Neuronal stem cell (in vitro differentiated cells): ENCODE results near the gene CARD8.

Experiments
- DNase-seq: peaks from one replicate; pipeline ENCODE4 v3.0.0-alpha.2; 2013; ENCODE audit warnings: low spot score
- H2AFZ ChIP-seq: one replicate; pipeline ENCODE4 v1.6.1; 2013; ENCODE audit warnings: mild to moderate bottlenecking, low read length, inconsistent platforms
- H2AK5ac ChIP-seq: 2 replicates; pipeline ENCODE4 v1.6.1; 2013; ENCODE audit warnings: low read depth, mild to moderate bottlenecking, inconsistent platforms, low read length, moderate library complexity, mixed read lengths
- H2BK120ac ChIP-seq: 2 replicates; pipeline ENCODE4 v1.6.1; 2013; ENCODE audit warnings: low read depth, mild to moderate bottlenecking, inconsistent platforms, low read length, moderate library complexity, mixed read lengths
- H2BK12ac ChIP-seq: one replicate; pipeline ENCODE4 v1.6.1; 2013; ENCODE audit warnings: low read length, inconsistent platforms
- H2BK15ac ChIP-seq: 2 replicates; pipeline ENCODE4 v1.6.1; 2013; ENCODE audit warnings: mild to moderate bottlenecking, low read length, inconsistent platforms, mixed read lengths
- H2BK5ac ChIP-seq: one replicate; pipeline ENCODE4 v1.6.1; 2013; ENCODE audit warnings: inconsistent platforms, mild to moderate bottlenecking, low read length, moderate library complexity
- H3K14ac ChIP-seq: one replicate; pipeline ENCODE4 v1.6.1; 2013; ENCODE audit warnings: low read length, inconsistent platforms
- H3K18ac ChIP-seq: 2 replicates; pipeline ENCODE4 v1.6.1; 2013; ENCODE audit warnings: low read length, inconsistent platforms
- H3K23ac ChIP-seq: 2 replicates; pipeline ENCODE4 v1.6.1; 2013; ENCODE audit warnings: low read depth, mild to moderate bottlenecking, mixed read lengths, low read length, inconsistent platforms; ENCODE audit not compliant: poor library complexity
- H3K27ac ChIP-seq: replicated peaks from 3 replicates; pipeline ENCODE4 v1.5.1; 2013; ENCODE audit warnings: low read length, inconsistent platforms
- H3K27me3 ChIP-seq, 3 experiments: 2 replicates each; pipeline ENCODE4 v1.6.1; 2013; ENCODE audit warnings: low read length in 3 of 3, mild to moderate bottlenecking in 2 of 3, inconsistent platforms in 1 of 3, low read depth in 1 of 3, mixed read lengths in 1 of 3, moderate library complexity in 1 of 3; ENCODE audit not compliant: control insufficient read depth in 3 of 3, insufficient read depth in 3 of 3
- H3K36me3 ChIP-seq, 2 donors: replicated peaks in 1 of 2; 2 replicates each; pipeline ENCODE4 v1.6.1; 2013; ENCODE audit warnings: low read length in 2 of 2; ENCODE audit not compliant: control insufficient read depth in 2 of 2, insufficient read depth in 2 of 2
- H3K4ac ChIP-seq: 2 replicates; pipeline ENCODE4 v1.6.1; 2013; ENCODE audit warnings: inconsistent platforms, mild to moderate bottlenecking, low read length, moderate library complexity
- H3K4me1 ChIP-seq, 2 donors: 1 replicate in 1 of 2; 2 replicates in 1 of 2; pipeline ENCODE4 v1.6.1; 2013; ENCODE audit warnings: low read length in 2 of 2, low read depth in 1 of 2; ENCODE audit not compliant: control insufficient read depth in 2 of 2, insufficient read depth in 1 of 2
- H3K4me2 ChIP-seq: one replicate; pipeline ENCODE4 v1.6.1; 2013; ENCODE audit warnings: mild to moderate bottlenecking, low read length, inconsistent platforms; ENCODE audit not compliant: insufficient read depth, poor library complexity, severe bottlenecking
- H3K4me3 ChIP-seq, 2 donors: 2 replicates each; pipeline ENCODE4 v1.5.1; 2013; ENCODE audit warnings: low read length in 2 of 2, mild to moderate bottlenecking in 2 of 2, inconsistent platforms in 1 of 2, moderate library complexity in 1 of 2
- H3K79me1 ChIP-seq: one replicate; pipeline ENCODE4 v1.6.1; 2013; ENCODE audit warnings: low read depth, mild to moderate bottlenecking, inconsistent platforms, low read length, moderate library complexity
- H3K9ac ChIP-seq: one replicate; pipeline ENCODE4 v1.6.1; 2013; ENCODE audit warnings: mild to moderate bottlenecking, low read depth, low read length, inconsistent platforms; ENCODE audit not compliant: poor library complexity
- H3K9me3 ChIP-seq, 2 donors: replicated peaks in 1 of 2; 2 replicates each; pipeline versions ENCODE3 to v1.6.1; 2013; ENCODE audit warnings: low read length in 2 of 2, mild to moderate bottlenecking in 2 of 2, inconsistent platforms in 1 of 2, low read depth in 1 of 2, mixed read lengths in 1 of 2, moderate library complexity in 1 of 2; ENCODE audit not compliant: control insufficient read depth in 2 of 2, insufficient read depth in 1 of 2
- H4K8ac ChIP-seq: one replicate; pipeline ENCODE4 v1.6.1; 2013; ENCODE audit warnings: low read depth, mild to moderate bottlenecking, inconsistent platforms, low read length, moderate library complexity
- H4K91ac ChIP-seq: one replicate; pipeline ENCODE4 v1.6.1; 2013; ENCODE audit warnings: low read length, low read depth, mild to moderate bottlenecking, inconsistent platforms; ENCODE audit not compliant: poor library complexity
- WGBS, 2 donors: extraction: QIAGEN DNeasy Blood & Tissue Kit; methylation state at CpG; one replicate each; pipeline ENCODE4 v1.1.7; 2013; ENCODE audit warnings: missing lambda C conversion rate in 2 of 2, mixed read lengths in 1 of 2; ENCODE audit not compliant: insufficient read length in 2 of 2, insufficient replicate concordance in 1 of 2; ENCODE audit errors: extremely low coverage in 2 of 2; 5-methylcytosine and 5-hydroxymethylcytosine counted together

CARD8 gene

DNA sequence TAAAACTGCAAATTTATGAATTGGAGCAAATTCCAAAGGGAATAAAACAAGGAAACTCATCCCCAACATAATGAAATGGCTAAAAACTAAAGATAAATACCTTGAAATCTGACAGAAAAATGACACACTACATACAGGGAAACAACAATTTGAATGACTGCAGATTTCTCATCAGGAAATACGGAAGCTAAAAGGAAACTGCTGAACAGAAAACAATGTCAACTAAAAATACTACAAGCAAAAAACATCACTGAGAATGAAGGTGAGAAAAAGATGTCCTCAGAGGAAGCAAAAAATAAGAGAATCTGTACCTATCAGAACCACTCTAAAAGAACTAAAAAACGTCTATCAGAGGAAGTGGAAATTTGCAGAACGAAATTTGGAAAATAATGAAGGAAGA is 45.7 kb downstream of the CARD8 start:
- Histone ChIP-seq H4K8ac (no peak overlapping the region), H3K14ac (no peak overlapping the region), H3K27me3 (no peaks in the 10 kb centered on the region), H2BK5ac (no peak overlapping the region), H3K4ac (no peak overlapping the region), H3K36me3 (peaks cover 0 to 40% of the 10 kb centered on the region in 2 donors), H2AK5ac (no peak overlapping the region), H3K18ac (no peak overlapping the region), H3K27ac (no peak overlapping the region), H4K91ac (no peak overlapping the region), H3K23ac (no peak overlapping the region), H3K79me1 (no peaks in the 10 kb centered on the region), H3K4me2 (no peak overlapping the region), H2BK15ac (no peak overlapping the region), H3K4me1 (no peaks in the 10 kb centered on the region), H2BK12ac (no peak overlapping the region), H3K9me3 (peaks cover 1 to 3% of the 10 kb centered on the region in 2 donors), H2BK120ac (no peak overlapping the region), H2AFZ (no peak overlapping the region), H3K9ac (no peak overlapping the region), H3K4me3 (no peak overlapping the region)
- no CpG with 5 or more reads among the region's 3 CpGs for WGBS, 2 donors
- no peak for DNase-seq

DNA sequence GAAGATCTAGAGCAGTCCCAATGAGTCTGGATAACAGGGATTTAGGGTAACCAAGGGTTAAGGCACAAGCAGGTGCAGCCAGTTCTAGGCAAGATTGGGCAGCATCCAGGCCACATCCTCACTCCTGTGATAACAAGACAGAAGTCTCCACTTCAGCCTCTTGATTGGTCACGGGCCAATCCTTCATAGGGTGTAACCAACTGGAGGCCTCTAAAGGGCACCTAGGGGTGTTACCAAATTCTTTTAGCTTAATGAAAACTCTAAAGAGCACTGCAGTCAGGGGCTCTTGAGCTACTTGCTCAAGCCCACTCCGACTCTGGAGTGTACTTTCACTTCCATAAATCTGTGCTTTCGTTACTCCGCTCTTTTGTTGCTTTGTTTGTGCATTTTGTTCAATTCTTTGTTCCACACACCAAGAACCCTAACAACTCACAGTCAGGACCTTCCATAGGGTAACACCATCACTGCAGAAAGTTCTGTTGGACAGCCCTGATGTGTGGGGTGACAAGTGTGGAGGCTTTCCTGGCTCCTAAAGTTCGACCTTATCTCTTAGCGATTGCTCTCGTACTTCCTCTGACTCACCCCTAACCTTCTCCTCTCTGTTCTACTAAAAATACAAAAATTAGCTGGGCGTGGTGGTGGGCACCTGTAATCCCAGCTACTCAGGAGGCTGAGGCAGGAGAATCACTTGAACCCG is 49.2 kb downstream of the CARD8 start:
- no peak overlapping the region for H2AFZ ChIP-seq
- H2BK120ac ChIP-seq, result no peak overlapping the region
- no peak overlapping the region for H4K91ac ChIP-seq
- no peak overlapping the region for H3K4me2 ChIP-seq
- no peak overlapping the region for H3K4me3 ChIP-seq
- H3K79me1 ChIP-seq, result no peaks in the 10 kb centered on the region
- H3K23ac ChIP-seq, result no peak overlapping the region
- H3K9ac ChIP-seq, result no peak overlapping the region
- peaks cover 2 to 3% of the 10 kb centered on the region in 2 donors for H3K4me1 ChIP-seq
- DNase-seq, result no peak
- no peak overlapping the region for H2BK12ac ChIP-seq
- H3K27me3 ChIP-seq, result no peaks in the 10 kb centered on the region
- no CpG with 5 or more reads among the region's 9 CpGs for WGBS, 2 donors
- no peak overlapping the region for H2AK5ac ChIP-seq
- no peak overlapping the region for H3K18ac ChIP-seq
- peaks cover 1 to 3% of the 10 kb centered on the region in 2 donors for H3K9me3 ChIP-seq
- H2BK5ac ChIP-seq, result no peak overlapping the region
- H3K14ac ChIP-seq, result no peak overlapping the region
- H2BK15ac ChIP-seq, result no peak overlapping the region
- H3K27ac ChIP-seq, result no peak overlapping the region
- H3K4ac ChIP-seq, result no peak overlapping the region
- H4K8ac ChIP-seq, result no peak overlapping the region
- peaks cover 0 to 15% of the 10 kb centered on the region in 2 donors for H3K36me3 ChIP-seq

DNA sequence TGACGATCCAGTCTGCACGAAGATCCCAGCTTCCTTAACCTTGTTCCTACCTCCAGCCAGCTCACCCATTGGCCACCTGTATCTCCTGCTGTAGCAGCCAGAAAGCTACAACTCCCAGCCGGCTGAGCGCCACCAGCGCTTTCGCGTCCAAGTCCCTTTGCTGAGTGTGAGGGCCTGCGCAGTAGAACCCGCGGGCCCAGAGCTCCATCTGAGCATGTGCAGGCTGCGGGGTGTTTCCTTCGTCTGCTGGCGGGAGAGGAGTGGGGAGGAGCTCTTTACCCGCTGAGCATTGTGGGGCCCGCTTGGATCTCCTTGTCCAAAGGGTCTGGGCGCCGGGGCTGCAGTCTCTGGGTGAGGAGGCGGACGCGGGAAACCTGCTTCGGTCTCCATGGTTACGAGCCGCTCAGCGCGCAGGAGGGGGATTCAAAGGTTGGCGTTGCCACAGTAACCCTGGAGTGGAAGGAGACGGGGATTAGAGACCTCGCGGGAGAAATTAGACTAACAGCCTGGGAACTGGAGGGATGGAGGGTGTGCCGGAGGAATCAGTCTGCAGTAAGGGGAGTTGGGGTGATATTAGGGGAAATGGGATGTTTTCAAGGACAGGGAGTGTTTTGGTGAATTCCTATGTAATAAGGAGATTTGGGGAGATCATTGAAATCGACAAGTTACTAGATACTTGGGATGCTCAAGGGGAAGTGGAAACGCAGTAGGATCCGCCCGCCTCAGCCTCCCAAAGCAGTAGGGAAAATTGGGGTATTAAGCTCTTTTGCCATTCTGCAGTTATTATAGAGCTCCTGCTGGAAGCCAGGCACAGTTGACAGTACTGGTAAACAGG is 51.7 kb downstream of the CARD8 start:
- Histone ChIP-seq H2AFZ (peak overlapping the region; percentile 80), H3K18ac (peak overlapping the region; percentile 15), H4K8ac (no peak overlapping the region), H3K9me3 (peaks cover 1 to 3% of the 10 kb centered on the region in 2 donors), H3K27ac (peak overlapping the region; percentile 79), H3K14ac (no peak overlapping the region), H3K27me3 (no peaks in the 10 kb centered on the region), H3K9ac (no peak overlapping the region), H4K91ac (no peak overlapping the region), H2BK12ac (no peak overlapping the region), H3K4me2 (peak overlapping the region; percentile 70), H3K36me3 (no peaks in the 10 kb centered on the region), H2BK15ac (no peak overlapping the region), H2BK120ac (no peak overlapping the region), H3K4me3 (peak overlapping the region; percentile 58 to 77), H3K4me1 (peaks cover 2 to 3% of the 10 kb centered on the region in 2 donors), H2BK5ac (no peak overlapping the region), H3K4ac (no peak overlapping the region), H3K79me1 (no peaks in the 10 kb centered on the region), H3K23ac (no peak overlapping the region), H2AK5ac (no peak overlapping the region)
- DNase-seq, result peak; percentile 99
- WGBS, 2 donors, result no CpG with 5 or more reads among the region's 34 CpGs

DNA sequence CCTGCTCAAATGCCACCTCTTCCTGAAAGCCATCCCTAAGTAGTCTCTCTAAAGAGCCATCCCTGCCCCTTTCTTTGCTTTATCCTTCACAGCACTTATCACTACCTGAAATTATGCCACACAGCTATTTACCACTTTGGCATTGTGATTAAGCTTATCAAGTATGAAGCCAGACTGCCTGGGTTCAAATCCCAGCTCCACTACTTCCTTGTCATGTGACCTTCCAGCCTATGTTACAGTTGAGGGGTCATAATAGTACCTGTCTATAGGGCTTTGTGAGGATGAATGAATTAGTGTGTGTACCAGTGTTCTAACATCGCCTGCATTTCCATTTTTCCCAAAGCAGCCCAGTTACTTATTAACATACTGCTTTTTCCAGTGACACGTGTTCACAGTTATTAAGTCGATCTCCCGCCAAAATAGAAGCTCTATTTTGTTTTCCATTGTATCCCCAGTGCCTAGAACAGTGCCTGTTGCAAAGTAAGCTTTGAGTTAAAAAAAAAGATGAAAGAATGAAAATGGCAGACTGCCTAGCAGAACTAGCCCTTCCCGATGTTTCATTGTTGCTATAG is 52.4 kb downstream of the CARD8 start:
- Histone ChIP-seq H3K36me3 (no peaks in the 10 kb centered on the region), H3K14ac (no peak overlapping the region), H2BK15ac (no peak overlapping the region), H2BK12ac (no peak overlapping the region), H3K9me3 (peaks cover 1 to 3% of the 10 kb centered on the region in 2 donors), H2BK5ac (no peak overlapping the region), H3K23ac (no peak overlapping the region), H2BK120ac (no peak overlapping the region), H3K18ac (no peak overlapping the region), H3K4me2 (peak overlapping the region; percentile 44), H3K27ac (peak overlapping the region; percentile 79), H3K9ac (no peak overlapping the region), H2AK5ac (no peak overlapping the region), H3K79me1 (no peaks in the 10 kb centered on the region), H3K27me3 (no peaks in the 10 kb centered on the region), H3K4me1 (peaks cover 2 to 3% of the 10 kb centered on the region in 2 donors), H2AFZ (peak overlapping the region; percentile 80), H4K8ac (no peak overlapping the region), H4K91ac (no peak overlapping the region), H3K4ac (no peak overlapping the region), H3K4me3 (peak overlapping the region; percentile 58 to 67)
- DNase-seq, result no peak
- WGBS, 2 donors, result no CpG with 5 or more reads among the region's 5 CpGs
